HepG2 (cell line): ENCODE measurements around the gene ZBTB37. TPM values are rescaled to one million over a fixed set of nuclear protein-coding genes. Genes with fewer than 3 reads are reported as not detected.

Experiments
- ATAC-seq: fragments of 200-7000 bp; cut with Tn5 transposase; 3 replicates; pipeline ENCODE4 v1.9.1; 2020; ENCODE audit warnings: mild to moderate bottlenecking, moderate library complexity
- BruUV-seq: library from RNA; stranded (reverse); fragments of 400-500 nt; replicated peaks from 2 replicates; lab custom pipeline; 2021; lab: Mats Ljungman, UMichigan
- CTCF ChIA-PET: fragments of 300-600 bp; formaldehyde crosslinking; extraction: SDS; loops from one replicate; lab custom pipeline; 2021; ENCODE audit warnings: low total read pairs, inconsistent platforms, low intra/inter-chr PET ratio; lab: Yijun Ruan, JAX
- POLR2A ChIA-PET: fragments of 350-600 bp; sonication (Branson Sonifier 250); formaldehyde crosslinking; loops from one replicate; lab custom pipeline; 2020; ENCODE audit warnings: antibody characterized with exemption, inconsistent platforms; lab: Yijun Ruan, JAX
- DNase-seq: peaks from one replicate; pipeline ENCODE4 v3.0.0-alpha.2; 2015; ENCODE audit warnings: low spot score
- FAIRE-seq: peaks from 3 replicates; lab custom pipeline; 2011; peaks lifted over from hg19 to GRCh38; lab: Jason Lieb, UNC
- H2AFZ ChIP-seq: one replicate; pipeline ENCODE4 v1.6.1; 2011; ENCODE audit warnings: low read length, inconsistent platforms
- H3K27ac ChIP-seq: fragments of 300-600 bp; 3 replicates; pipeline ENCODE4 v1.8.0; 2011; ENCODE audit warnings: mixed run types, mild to moderate bottlenecking, mixed read lengths, low read length, inconsistent platforms; ENCODE audit not compliant: insufficient read depth; ENCODE audit errors: extremely low read length
- H3K27me3 ChIP-seq, 2 experiments: fragments of 200-600 bp in 1 of 2; 2 replicates in 1 of 2; 3 replicates in 1 of 2; pipeline versions ENCODE4 v1.6.0 to v1.8.0; 2011; ENCODE audit warnings: low read length in 2 of 2, mild to moderate bottlenecking in 2 of 2, moderate library complexity in 2 of 2, inconsistent platforms in 1 of 2; ENCODE audit not compliant: insufficient read depth in 2 of 2, control insufficient read depth in 1 of 2
- H3K36me3 ChIP-seq, 2 experiments: fragments of 200-600 bp in 1 of 2; replicated peaks in 1 of 2; 2 replicates in 1 of 2; 3 replicates in 1 of 2; pipeline versions ENCODE4 v1.5.1 to v1.8.0; 2011; ENCODE audit warnings: low read length in 2 of 2, inconsistent platforms in 1 of 2; ENCODE audit not compliant: insufficient read depth in 2 of 2, control insufficient read depth in 1 of 2
- H3K4me1 ChIP-seq: 2 replicates; pipeline ENCODE4 v1.5.1; 2012; ENCODE audit warnings: low read length, inconsistent platforms; ENCODE audit not compliant: insufficient read depth
- H3K4me2 ChIP-seq: 2 replicates; pipeline ENCODE4 v1.6.0; 2011; ENCODE audit warnings: low read depth, low read length, inconsistent platforms
- H3K4me3 ChIP-seq, 3 experiments: fragments of 200-600 bp in 1 of 3; sonication (generic), shearing (Covaris generic) in 1 of 3; replicated peaks in 1 of 3; 2 replicates each; pipeline ENCODE4 v1.5.1; 2011 to 2016; ENCODE audit warnings: low read length in 3 of 3, inconsistent platforms in 2 of 3, low read depth in 2 of 3, mild to moderate bottlenecking in 2 of 3, control low read depth in 1 of 3, mixed read lengths in 1 of 3; ENCODE audit not compliant: insufficient read depth in 1 of 3
- H3K79me2 ChIP-seq: one replicate; pipeline ENCODE4 v1.6.1; 2011; ENCODE audit warnings: low read length, inconsistent platforms; ENCODE audit not compliant: insufficient read depth
- H3K9ac ChIP-seq: 2 replicates; pipeline ENCODE4 v1.6.0; 2011; ENCODE audit warnings: mild to moderate bottlenecking, low read depth, low read length, inconsistent platforms; ENCODE audit not compliant: insufficient read depth
- H3K9me3 ChIP-seq: 2 replicates; pipeline ENCODE4 v1.5.1; 2012; ENCODE audit warnings: mild to moderate bottlenecking, low read length
- H4K20me1 ChIP-seq: 2 replicates; pipeline ENCODE4 v1.6.0; 2011; ENCODE audit warnings: inconsistent platforms, mild to moderate bottlenecking, low read length, moderate library complexity; ENCODE audit not compliant: insufficient read depth
- CBX2 ChIP-seq, 2 experiments: fragments of 200-600 bp in 1 of 2; sonication (generic); formaldehyde crosslinking in 1 of 2; IDR thresholded peaks; 2 replicates each; pipeline versions ENCODE4 v1.7.0 to v1.8.1; 2018 to 2022; ENCODE audit warnings: low read depth in 2 of 2, low read length in 1 of 2, mild to moderate bottlenecking in 1 of 2, missing genetic modification reagents in 1 of 2
- FOXO4 ChIP-seq: sonication (generic); formaldehyde crosslinking; conservative IDR thresholded peaks from 2 replicates; pipeline ENCODE4 v1.8.1; 2023; ENCODE audit warnings: missing genetic modification reagents
- IKZF5 ChIP-seq: IDR thresholded peaks from 2 replicates; pipeline ENCODE4 v1.6.1; 2018; ENCODE audit warnings: missing genetic modification reagents, mild to moderate bottlenecking, missing compliant biosample characterization
- KDM5B ChIP-seq: sonication (generic); formaldehyde crosslinking; IDR thresholded peaks from 2 replicates; pipeline ENCODE4 v1.4.0; 2020; ENCODE audit warnings: missing genetic modification reagents, mild to moderate bottlenecking, borderline replicate concordance
- MEF2D ChIP-seq: sonication (generic); formaldehyde crosslinking; IDR thresholded peaks from 2 replicates; pipeline ENCODE4 v1.5.1; 2020; ENCODE audit warnings: mild to moderate bottlenecking, missing genetic modification reagents
- NFKB2 ChIP-seq: sonication (generic); formaldehyde crosslinking; IDR thresholded peaks from 2 replicates; pipeline ENCODE4 v1.4.0; 2020; ENCODE audit warnings: missing genetic modification reagents, borderline replicate concordance
- NR1H2 ChIP-seq: sonication (generic); formaldehyde crosslinking; IDR thresholded peaks from 2 replicates; pipeline ENCODE4 v1.8.1; 2022; ENCODE audit warnings: low read depth, missing genetic modification reagents, borderline replicate concordance
- PRPF4 ChIP-seq: fragments of 200-400 bp; formaldehyde crosslinking; IDR thresholded peaks from 2 replicates; pipeline ENCODE4 v1.6.1; 2016; ENCODE audit warnings: low read length, low read depth; ENCODE audit not compliant: poor library complexity, severe bottlenecking
- ZNF230 ChIP-seq: sonication (generic); formaldehyde crosslinking; IDR thresholded peaks from 2 replicates; pipeline ENCODE4 v1.4.0; 2020; ENCODE audit warnings: mild to moderate bottlenecking, missing genetic modification reagents
- ZSCAN21 ChIP-seq: sonication (generic); formaldehyde crosslinking; IDR thresholded peaks from 2 replicates; pipeline ENCODE4 v1.8.0; 2022; ENCODE audit warnings: mild to moderate bottlenecking, missing genetic modification reagents, moderate library complexity, borderline replicate concordance
- WGBS: methylation state at CpG from one replicate; pipeline ENCODE4 v1.1.6; 2017; ENCODE audit warnings: low lambda C conversion rate; 5-methylcytosine and 5-hydroxymethylcytosine counted together
- in situ Hi-C: cut with HindIII; loops from 2 replicates; pipeline ENCODE4 v1.10.0; 2017; ENCODE audit warnings: low pct_unique_long_range_greater_than_20kb; ENCODE audit not compliant: extremely low pct_ligation_motif_present
- intact Hi-C: fragments of 100-400 bp; cut with micrococcal nuclease; formaldehyde crosslinking; loops from one replicate; pipeline ENCODE4 v1.10.0; 2022; ENCODE audit not compliant: unreplicated experiment
- polyA plus RNA-seq, 8 experiments: library from polyadenylated mRNA; depleted of rRNA in 3 of 8; stranded (reverse) in 7 of 8; unstranded in 1 of 8; fragments of >200 nt; fragmentation: Illumina TruSeq in 4 of 8; extraction: Trizol in 4 of 8; gene quantifications; 2 replicates each; pipeline versions ENCODE4 v1.2.1 to v1.2.3, GENCODE V29; 2011 to 2016; ENCODE audit warnings: low read depth in 4 of 8, missing spikeins in 1 of 8, mixed read lengths in 1 of 8; ENCODE audit not compliant: insufficient read depth in 1 of 8
- total RNA-seq, 5 experiments: library from RNA; depleted of rRNA; stranded (reverse); fragments of >200 nt; fragmentation: Illumina TruSeq; extraction: Trizol; gene quantifications; 2 replicates each; pipeline ENCODE4 v1.2.3, GENCODE V29; 2016; ENCODE audit warnings: low read depth in 1 of 5
- TF ChIP-seq, protein P1 (sequence below): sonication (generic); formaldehyde crosslinking; conservative IDR thresholded peaks from 2 replicates; pipeline ENCODE4 v1.8.0; 2022; ENCODE audit warnings: mild to moderate bottlenecking, moderate library complexity, missing genetic modification reagents
- TF ChIP-seq, protein P2 (sequence below): sonication (generic); formaldehyde crosslinking; IDR thresholded peaks from 2 replicates; pipeline ENCODE4 v1.5.0; 2020; ENCODE audit warnings: mild to moderate bottlenecking, missing genetic modification reagents
- TF ChIP-seq, protein P3 (sequence below): sonication (generic); formaldehyde crosslinking; IDR thresholded peaks from 2 replicates; pipeline ENCODE4 v1.8.1; 2023; ENCODE audit warnings: mild to moderate bottlenecking, missing genetic modification reagents

The ZBTB37 gene
- total and polyA plus RNA-seq, 2 of the 13 experiments (the other 11 are each of a cell fraction or from before 2014, with no cell fraction given) = 2.6 to 7.7 TPM

- ATAC-seq (peak; percentile 81), FAIRE-seq (no peak), DNase-seq (peak; percentile 2)
- Histone ChIP-seq H3K9me3 (no peaks in the 10 kb centered on the region), H3K36me3 (no peaks in the 10 kb centered on the region), H3K4me2 (peak overlapping the region; percentile 79), H3K9ac (peak overlapping the region; percentile 87), H3K4me3 (peak overlapping the region; percentile 69 to 99 (median 80)), H4K20me1 (no peaks in the 10 kb centered on the region), H3K27ac (peak overlapping the region; percentile 89), H3K4me1 (peaks cover 45% of the 10 kb centered on the region), H3K79me2 (peaks cover 40% of the 10 kb centered on the region), H2AFZ (peak overlapping the region; percentile 93), H3K27me3 (no peaks in the 10 kb centered on the region; a peak in 1 of 5 replicates)
- ChIA-PET CTCF (interaction anchor here (1.0 kb wide), 1 partner anchor 133 kb away, joined by 3 read pairs; no protein-coding TSS in a partner anchor), POLR2A (interaction anchor here (0.8 to 3.2 kb wide), 4 partner anchors 30 to 347 kb away, joined by 3 to 20 read pairs (median 6); partner anchors contain the start of genes GAS5, KLHL20, PRDX6 and ZBTB37)
- in situ Hi-C loops (loop anchor here (5.0 to 10.0 kb wide), 2 partner anchors 109 to 402 kb away; partner anchors contain the start of gene KLHL20), intact Hi-C loops (loop anchor here (1.0 to 10.0 kb wide), 5 partner anchors 109 to 1079 kb away; no protein-coding TSS in a partner anchor)
- TSS peak; percentile 65 for BruUV-seq
- WGBS = 1% methylated on average over 12 of the region's 25 CpGs
- TF ChIP-seq KDM5B (CRISPR knock-in tag) (0 out of 2 replicates have a peak, but pooled peaks have one; percentile 45), IKZF5 (CRISPR knock-in tag) (no peak), ZSCAN21 (CRISPR knock-in tag) (no peak), MEF2D (CRISPR knock-in tag) (no peak), PRPF4 (no peak), NR1H2 (no peak), FOXO4 (CRISPR knock-in tag) (no peak), NFKB2 (CRISPR knock-in tag) (no peak), ZNF230 (CRISPR knock-in tag) (no peak), CBX2 (IDR thresholded peaks at IDR 0.05; ENCODE audit: low read depth, low read length) (no peak), CBX2 (CRISPR knock-in tag; IDR thresholded peaks at IDR 0.05; ENCODE audit: low read depth) (no peak)
- TF ChIP-seq, protein P1, sequence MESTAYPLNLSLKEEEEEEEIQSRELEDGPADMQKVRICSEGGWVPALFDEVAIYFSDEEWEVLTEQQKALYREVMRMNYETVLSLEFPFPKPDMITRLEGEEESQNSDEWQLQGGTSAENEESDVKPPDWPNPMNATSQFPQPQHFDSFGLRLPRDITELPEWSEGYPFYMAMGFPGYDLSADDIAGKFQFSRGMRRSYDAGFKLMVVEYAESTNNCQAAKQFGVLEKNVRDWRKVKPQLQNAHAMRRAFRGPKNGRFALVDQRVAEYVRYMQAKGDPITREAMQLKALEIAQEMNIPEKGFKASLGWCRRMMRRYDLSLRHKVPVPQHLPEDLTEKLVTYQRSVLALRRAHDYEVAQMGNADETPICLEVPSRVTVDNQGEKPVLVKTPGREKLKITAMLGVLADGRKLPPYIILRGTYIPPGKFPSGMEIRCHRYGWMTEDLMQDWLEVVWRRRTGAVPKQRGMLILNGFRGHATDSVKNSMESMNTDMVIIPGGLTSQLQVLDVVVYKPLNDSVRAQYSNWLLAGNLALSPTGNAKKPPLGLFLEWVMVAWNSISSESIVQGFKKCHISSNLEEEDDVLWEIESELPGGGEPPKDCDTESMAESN (CRISPR knock-in tag) = no peak
- TF ChIP-seq, protein P2, sequence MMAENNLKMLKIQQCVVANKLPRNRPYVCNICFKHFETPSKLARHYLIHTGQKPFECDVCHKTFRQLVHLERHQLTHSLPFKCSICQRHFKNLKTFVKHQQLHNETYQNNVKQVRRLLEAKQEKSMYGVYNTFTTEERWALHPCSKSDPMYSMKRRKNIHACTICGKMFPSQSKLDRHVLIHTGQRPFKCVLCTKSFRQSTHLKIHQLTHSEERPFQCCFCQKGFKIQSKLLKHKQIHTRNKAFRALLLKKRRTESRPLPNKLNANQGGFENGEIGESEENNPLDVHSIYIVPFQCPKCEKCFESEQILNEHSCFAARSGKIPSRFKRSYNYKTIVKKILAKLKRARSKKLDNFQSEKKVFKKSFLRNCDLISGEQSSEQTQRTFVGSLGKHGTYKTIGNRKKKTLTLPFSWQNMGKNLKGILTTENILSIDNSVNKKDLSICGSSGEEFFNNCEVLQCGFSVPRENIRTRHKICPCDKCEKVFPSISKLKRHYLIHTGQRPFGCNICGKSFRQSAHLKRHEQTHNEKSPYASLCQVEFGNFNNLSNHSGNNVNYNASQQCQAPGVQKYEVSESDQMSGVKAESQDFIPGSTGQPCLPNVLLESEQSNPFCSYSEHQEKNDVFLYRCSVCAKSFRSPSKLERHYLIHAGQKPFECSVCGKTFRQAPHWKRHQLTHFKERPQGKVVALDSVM (CRISPR knock-in tag) = no peak
- TF ChIP-seq, protein P3, sequence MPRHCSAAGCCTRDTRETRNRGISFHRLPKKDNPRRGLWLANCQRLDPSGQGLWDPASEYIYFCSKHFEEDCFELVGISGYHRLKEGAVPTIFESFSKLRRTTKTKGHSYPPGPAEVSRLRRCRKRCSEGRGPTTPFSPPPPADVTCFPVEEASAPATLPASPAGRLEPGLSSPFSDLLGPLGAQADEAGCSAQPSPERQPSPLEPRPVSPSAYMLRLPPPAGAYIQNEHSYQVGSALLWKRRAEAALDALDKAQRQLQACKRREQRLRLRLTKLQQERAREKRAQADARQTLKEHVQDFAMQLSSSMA (CRISPR knock-in tag) = no peak; the same call in 1 of the 2 replicates
Observed at GRCh38 chr1:173823781-173824314, 44.3 kb upstream of the ZBTB37 start.
